HCT116 (cell line): ENCODE data around the gene ASB4. TPM values are rescaled to one million over a fixed set of nuclear protein-coding genes. Genes with fewer than 3 reads are reported as not detected.

Source experiments
- ATAC-seq: fragments of 200-7000 bp; cut with Tn5 transposase; 2 replicates; pipeline ENCODE4 v1.9.1; 2020; ENCODE audit warnings: mild to moderate bottlenecking, moderate library complexity
- BruUV-seq: library from RNA; stranded (reverse); fragments of 400-500 nt; replicated peaks from 2 replicates; lab custom pipeline; 2021; lab: Mats Ljungman, UMichigan
- CTCF ChIA-PET: fragments of 300-600 bp; sonication (Branson Sonifier 250); formaldehyde crosslinking; loops from one replicate; lab custom pipeline; 2021; ENCODE audit warnings: antibody characterized with exemption; lab: Charles Lee
- POLR2A ChIA-PET: fragments of 300-600, 350-600 bp; sonication (Branson Sonifier 250); formaldehyde crosslinking; loops from one replicate; lab custom pipeline; 2021; ENCODE audit warnings: antibody characterized with exemption; lab: Charles Lee
- RAD21 ChIA-PET, 2 experiments: fragments of 300-600 bp; sonication (Branson Sonifier 250); formaldehyde crosslinking; loops; one replicate each; lab custom pipeline; 2023; ENCODE audit warnings: low total read pairs in 2 of 2; ENCODE audit not compliant: uncharacterized antibody in 2 of 2, unreplicated experiment in 2 of 2, low non-redundant PET in 1 of 2; lab: Charles Lee
- DNase-seq: peaks from one replicate; pipeline ENCODE4 v3.0.0-alpha.2; 2010; ENCODE audit warnings: low read depth, low spot score
- H2AFZ ChIP-seq: fragments of 200-600 bp; shearing (Covaris generic), sonication (generic); 2 replicates; pipeline ENCODE4 v1.6.1; 2017; ENCODE audit warnings: low read depth, mixed run types, mixed read lengths, antibody characterized with exemption, low read length; ENCODE audit not compliant: poor library complexity, severe bottlenecking
- H3K27ac ChIP-seq: 2 replicates; pipeline ENCODE4 v1.5.1; 2012; ENCODE audit warnings: low read depth, low read length
- H3K27me3 ChIP-seq: fragments of 200-600 bp; sonication (generic); 2 replicates; pipeline ENCODE4 v1.6.1; 2016; ENCODE audit warnings: mixed run types, low read length, mixed read lengths; ENCODE audit not compliant: insufficient read depth
- H3K36me3 ChIP-seq, 2 experiments: fragments of 200-500 bp in 1 of 2; fragments of 200-600 bp in 1 of 2; sonication (Bioruptor generic) in 1 of 2; sonication (generic) in 1 of 2; 2 replicates each; pipeline versions ENCODE4 v1.5.1 to v1.6.1; 2014 to 2016; ENCODE audit warnings: low read length in 2 of 2, inconsistent platforms in 1 of 2, mixed read lengths in 1 of 2, mixed run types in 1 of 2; ENCODE audit not compliant: insufficient read depth in 2 of 2, control insufficient read depth in 1 of 2
- H3K4me1 ChIP-seq, 2 experiments: fragments of 200-600 bp in 1 of 2; sonication (generic) in 1 of 2; 2 replicates each; pipeline versions ENCODE4 v1.5.1 to v1.6.1; 2012 to 2017; ENCODE audit warnings: low read length in 2 of 2, inconsistent platforms in 1 of 2, mild to moderate bottlenecking in 1 of 2, mixed read lengths in 1 of 2, mixed run types in 1 of 2, moderate library complexity in 1 of 2; ENCODE audit not compliant: insufficient read depth in 2 of 2, control insufficient read depth in 1 of 2
- H3K4me2 ChIP-seq: fragments of 200-600 bp; sonication (generic); 2 replicates; pipeline ENCODE4 v1.6.1; 2017; ENCODE audit warnings: mixed run types, low read length, mixed read lengths
- H3K4me3 ChIP-seq, 2 experiments: fragments of 200-600 bp in 1 of 2; sonication (generic) in 1 of 2; replicated peaks in 1 of 2; 2 replicates each; pipeline ENCODE4 v1.5.1; 2011 to 2016; ENCODE audit warnings: low read length in 2 of 2, control low read depth in 1 of 2, low read depth in 1 of 2, mild to moderate bottlenecking in 1 of 2, mixed read lengths in 1 of 2, mixed run types in 1 of 2
- H3K79me2 ChIP-seq: fragments of 200-600 bp; sonication (generic); 2 replicates; pipeline ENCODE4 v1.6.1; 2017; ENCODE audit warnings: mild to moderate bottlenecking, mixed run types, low read length, moderate library complexity, mixed read lengths; ENCODE audit not compliant: insufficient read depth
- H3K9ac ChIP-seq: fragments of 200-600 bp; sonication (generic); 2 replicates; pipeline ENCODE4 v1.6.1; 2016; ENCODE audit warnings: low read length, mixed read lengths
- H3K9me2 ChIP-seq: fragments of 200-600 bp; sonication (generic), shearing (Covaris generic); 2 replicates; pipeline ENCODE4 v1.6.1; 2017; ENCODE audit warnings: mixed run types, mild to moderate bottlenecking, moderate library complexity; ENCODE audit not compliant: insufficient read depth
- H3K9me3 ChIP-seq, 2 experiments: fragments of 200-500 bp in 1 of 2; fragments of 200-600 bp in 1 of 2; sonication (Bioruptor generic) in 1 of 2; sonication (generic) in 1 of 2; 2 replicates each; pipeline ENCODE4 v1.6.1; 2014 to 2017; ENCODE audit warnings: low read length in 2 of 2, mixed read lengths in 2 of 2, inconsistent platforms in 1 of 2, low read depth in 1 of 2, mild to moderate bottlenecking in 1 of 2, mixed run types in 1 of 2, moderate library complexity in 1 of 2; ENCODE audit not compliant: control insufficient read depth in 1 of 2, insufficient read depth in 1 of 2
- H4K20me1 ChIP-seq: fragments of 200-600 bp; sonication (generic), shearing (Covaris generic); 2 replicates; pipeline ENCODE4 v1.6.1; 2017; ENCODE audit warnings: mixed run types, mild to moderate bottlenecking, moderate library complexity; ENCODE audit not compliant: insufficient read depth
- ATF3 ChIP-seq: IDR thresholded peaks from 2 replicates; pipeline ENCODE4 v1.6.1; 2012
- CEBPB ChIP-seq: IDR thresholded peaks from 2 replicates; pipeline ENCODE4 v1.6.1; 2012; ENCODE audit warnings: low read depth
- CTCF ChIP-seq, 3 experiments: fragments of 200-600 bp in 1 of 3; sonication (generic) in 1 of 3; IDR thresholded peaks in 2 of 3; conservative IDR thresholded peaks in 1 of 3; 2 replicates each; pipeline ENCODE4 v1.5.1; 2012 to 2017; ENCODE audit warnings: low read depth in 2 of 3, low read length in 2 of 3, antibody characterized with exemption in 1 of 3, borderline replicate concordance in 1 of 3, control low read depth in 1 of 3, mild to moderate bottlenecking in 1 of 3, mixed read lengths in 1 of 3, mixed run types in 1 of 3, moderate library complexity in 1 of 3; ENCODE audit not compliant: insufficient read depth in 1 of 3
- EGR1 ChIP-seq: IDR thresholded peaks from 2 replicates; pipeline ENCODE4 v1.6.1; 2012; ENCODE audit warnings: low read depth
- ELF1 ChIP-seq: IDR thresholded peaks from 2 replicates; pipeline ENCODE4 v1.6.1; 2012; ENCODE audit warnings: low read depth, borderline replicate concordance
- EZH2 ChIP-seq: fragments of 200-600 bp; sonication (generic); IDR thresholded peaks from 2 replicates; pipeline ENCODE4 v1.6.1; 2017; ENCODE audit warnings: antibody characterized with exemption, mixed run types
- EZH2phosphoT487 ChIP-seq: fragments of 200-600 bp; IDR thresholded peaks from 2 replicates; pipeline ENCODE4 v1.6.1; 2018; ENCODE audit warnings: antibody characterized with exemption, borderline replicate concordance
- FOSL1 ChIP-seq: IDR thresholded peaks from 2 replicates; pipeline ENCODE4 v1.6.1; 2012; ENCODE audit warnings: low read depth
- JUND ChIP-seq: IDR thresholded peaks from 2 replicates; pipeline ENCODE4 v1.6.1; 2012
- MAX ChIP-seq: IDR thresholded peaks from 2 replicates; pipeline ENCODE4 v1.6.1; 2012
- POLR2A ChIP-seq: IDR thresholded peaks from 2 replicates; pipeline ENCODE4 v1.7.0; 2011; ENCODE audit warnings: borderline replicate concordance; ENCODE audit not compliant: insufficient read depth, insufficient read length; ENCODE audit errors: extremely low read depth
- POLR2AphosphoS5 ChIP-seq: IDR thresholded peaks from 2 replicates; pipeline ENCODE4 v1.6.1; 2011; ENCODE audit warnings: mild to moderate bottlenecking, low read depth, low read length, moderate library complexity
- RAD21 ChIP-seq: IDR thresholded peaks from 2 replicates; pipeline ENCODE4 v1.6.1; 2012; ENCODE audit warnings: low read depth, mild to moderate bottlenecking
- SP1 ChIP-seq: IDR thresholded peaks from 2 replicates; pipeline ENCODE4 v1.6.1; 2012; ENCODE audit warnings: low read depth
- YY1 ChIP-seq: IDR thresholded peaks from 2 replicates; pipeline ENCODE4 v1.6.1; 2011; ENCODE audit warnings: low read length, low read depth, moderate library complexity, mild to moderate bottlenecking; ENCODE audit not compliant: insufficient replicate concordance; ENCODE audit errors: extremely low read depth
- ZBTB33 ChIP-seq: IDR thresholded peaks from 2 replicates; pipeline ENCODE4 v1.6.1; 2011; ENCODE audit warnings: mild to moderate bottlenecking, low read length, moderate library complexity; ENCODE audit not compliant: insufficient replicate concordance; ENCODE audit errors: extremely low read depth
- ZFX ChIP-seq: fragments of 450-650 bp; IDR thresholded peaks from 2 replicates; pipeline ENCODE4 v1.6.1; 2017
- intact Hi-C: fragments of 100-400 bp; cut with micrococcal nuclease; formaldehyde crosslinking; loops from 2 replicates; pipeline ENCODE4 v1.10.0; 2022
- total RNA-seq: library from RNA; stranded (reverse); gene quantifications from one replicate; pipeline ENCODE4 v1.2.1, GENCODE V29; 2021; ENCODE audit not compliant: unreplicated experiment

Gene ASB4
- total RNA-seq, 1 experiment from 2014 or later: 0.12 TPM

- Histone ChIP-seq H3K4me3 (no peak overlapping the region), H3K9me2 (no peaks in the 10 kb centered on the region), H3K36me3 (no peaks in the 10 kb centered on the region), H3K27me3 (no peaks in the 10 kb centered on the region), H3K4me2 (no peak overlapping the region), H2AFZ (no peak overlapping the region), H3K9me3 (no peaks in the 10 kb centered on the region), H3K27ac (no peak overlapping the region), H3K9ac (no peak overlapping the region), H3K79me2 (no peaks in the 10 kb centered on the region), H4K20me1 (no peaks in the 10 kb centered on the region), H3K4me1 (peaks cover 0 to 6% of the 10 kb centered on the region in 2 experiments; a peak in 1 of 4 replicates)
- DNase-seq (no peak), ATAC-seq (no peak)
- intact Hi-C loops: no loop called here
- ChIA-PET POLR2A (no interaction called here), RAD21 (interaction anchor here in 1 of 2 experiments (1.1 kb wide), 1 partner anchor 209 kb away, joined by 3 read pairs; no protein-coding TSS in a partner anchor), CTCF (interaction anchor here (0.9 to 2.0 kb wide), 2 partner anchors 206 to 209 kb away, joined by 4 read pairs; no protein-coding TSS in a partner anchor)
- BruUV-seq: no TSS peak
- no peak for TF ChIP-seq EGR1
- no peak for TF ChIP-seq ELF1
- TF ChIP-seq ATF3: no peak
- no peak for TF ChIP-seq POLR2A
- TF ChIP-seq EZH2phosphoT487: no peak
- TF ChIP-seq EZH2: no peak
- no peak for TF ChIP-seq POLR2AphosphoS5
- TF ChIP-seq ZFX: no peak
- no peak for TF ChIP-seq CTCF (IDR thresholded peaks at IDR 0.05 in 2 of 3, conservative IDR thresholded peaks at IDR 0.05 in 1 of 3; ENCODE audit: borderline replicate concordance in 1 of 3, insufficient read depth in 1 of 3, low read depth in 2 of 3, low read length in 2 of 3)
- TF ChIP-seq RAD21: no peak
- TF ChIP-seq CEBPB: no peak
- no peak for TF ChIP-seq FOSL1
- no peak for TF ChIP-seq MAX
- TF ChIP-seq ZBTB33: no peak
- no peak for TF ChIP-seq SP1
- no peak for TF ChIP-seq JUND
- no peak for TF ChIP-seq YY1
These were observed 4.2 kb upstream of the ASB4 start for GRCh38 chr7:95481271-95482165.
